Memory B cell (primary cell): ENCODE measurements around the gene CHMP6.
A peak's percentile ranks its signal among the peaks of the same experiment; 100 is the strongest.

Experiments used
- ATAC-seq: fragments of 150-1000 bp; cut with Tn5 transposase; 2 replicates; pipeline ENCODE4 v1.10.0; 2021; ENCODE audit warnings: low read depth, mild to moderate bottlenecking, moderate library complexity
- DNase-seq, 2 donors: peaks; one replicate each; pipeline ENCODE4 v3.0.0; 2022; ENCODE audit warnings: low spot score in 2 of 2
- H3K27ac Mint-ChIP-seq: one replicate; pipeline ENCODE4 v1.8.0; 2022; ENCODE audit warnings: mild to moderate bottlenecking, moderate library complexity, mixed read lengths
- H3K27me3 Mint-ChIP-seq: one replicate; pipeline ENCODE4 v1.8.0; 2022; ENCODE audit warnings: mixed read lengths
- H3K36me3 Mint-ChIP-seq: one replicate; pipeline ENCODE4 v1.8.0; 2022; ENCODE audit warnings: mild to moderate bottlenecking, mixed read lengths
- H3K4me1 Mint-ChIP-seq: one replicate; pipeline ENCODE4 v1.8.0; 2022; ENCODE audit warnings: mixed read lengths
- H3K4me3 Mint-ChIP-seq: one replicate; pipeline ENCODE4 v1.8.0; 2022; ENCODE audit warnings: mild to moderate bottlenecking, moderate library complexity, mixed read lengths
- H3K9me3 Mint-ChIP-seq: one replicate; pipeline ENCODE4 v1.8.0; 2022; ENCODE audit warnings: mixed read lengths

CHMP6 gene

GRCh38 chr17:81000334-81000630 lies 8.6 kb downstream of the CHMP6 start:
- Mint-ChIP-seq H3K4me3 (no peak overlapping the region), H3K36me3 (peaks cover 20% of the 10 kb centered on the region), H3K4me1 (peaks cover 4% of the 10 kb centered on the region), H3K27ac (no peak overlapping the region), H3K27me3 (peaks cover 7% of the 10 kb centered on the region), H3K9me3 (no peaks in the 10 kb centered on the region)
- ATAC-seq (no peak), DNase-seq (no peak)

DNA sequence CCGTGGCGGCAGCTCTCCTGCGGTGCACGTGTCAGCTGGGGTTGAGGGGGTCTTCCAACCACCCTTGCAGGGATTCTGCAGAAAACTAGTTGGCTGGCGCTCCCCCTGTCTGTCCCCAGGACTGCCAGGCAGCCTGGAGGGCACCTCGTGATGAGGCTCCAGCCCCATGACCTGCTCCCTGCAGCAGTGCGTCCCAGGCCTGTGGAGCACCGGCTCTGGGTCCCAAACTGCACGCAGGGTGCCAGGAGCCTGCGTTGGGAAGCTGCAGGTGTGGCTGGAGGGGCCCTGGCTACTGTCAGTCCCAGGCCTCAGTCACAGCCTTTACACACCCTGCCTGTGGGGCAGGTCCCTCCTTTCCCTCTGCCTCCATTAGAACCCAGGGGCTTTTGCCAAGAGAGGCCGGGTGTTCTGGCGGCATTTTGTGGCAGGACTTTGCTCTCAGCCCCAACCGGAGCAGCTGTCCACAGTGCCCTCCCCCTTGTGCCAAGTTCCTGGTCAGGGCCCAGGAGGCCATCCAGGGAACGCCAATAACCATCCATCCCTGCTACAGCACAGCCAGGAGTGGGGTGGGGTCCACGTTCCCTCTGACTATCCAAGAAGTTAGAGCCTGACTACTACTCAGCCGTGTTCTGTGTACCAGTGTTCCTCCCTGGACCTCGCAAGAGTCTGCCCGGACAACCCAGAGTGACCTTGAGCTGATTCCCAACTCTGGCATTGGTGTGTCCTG lies 9.2 kb downstream of the CHMP6 start:
- Mint-ChIP-seq H3K27ac (no peak overlapping the region), H3K27me3 (peaks cover 7% of the 10 kb centered on the region), H3K4me3 (no peak overlapping the region)

GRCh38 chr17:81002013-81002384 lies 10.4 kb downstream of the CHMP6 start:
- no peak overlapping the region for H3K4me3 Mint-ChIP-seq
- peaks cover 4% of the 10 kb centered on the region for H3K4me1 Mint-ChIP-seq
- DNase-seq, result no peak
- H3K36me3 Mint-ChIP-seq, result peaks cover 9% of the 10 kb centered on the region
- no peak overlapping the region for H3K27ac Mint-ChIP-seq
- H3K27me3 Mint-ChIP-seq, result peaks cover 7% of the 10 kb centered on the region
- ATAC-seq, result no peak
- H3K9me3 Mint-ChIP-seq, result no peaks in the 10 kb centered on the region

More for the DNA sequence above, 9.2 kb downstream of the CHMP6 start:
- Mint-ChIP-seq H3K4me1 (peaks cover 4% of the 10 kb centered on the region), H3K9me3 (no peaks in the 10 kb centered on the region), H3K36me3 (peaks cover 16% of the 10 kb centered on the region)
- DNase-seq (no peak), ATAC-seq (no peak)

DNA sequence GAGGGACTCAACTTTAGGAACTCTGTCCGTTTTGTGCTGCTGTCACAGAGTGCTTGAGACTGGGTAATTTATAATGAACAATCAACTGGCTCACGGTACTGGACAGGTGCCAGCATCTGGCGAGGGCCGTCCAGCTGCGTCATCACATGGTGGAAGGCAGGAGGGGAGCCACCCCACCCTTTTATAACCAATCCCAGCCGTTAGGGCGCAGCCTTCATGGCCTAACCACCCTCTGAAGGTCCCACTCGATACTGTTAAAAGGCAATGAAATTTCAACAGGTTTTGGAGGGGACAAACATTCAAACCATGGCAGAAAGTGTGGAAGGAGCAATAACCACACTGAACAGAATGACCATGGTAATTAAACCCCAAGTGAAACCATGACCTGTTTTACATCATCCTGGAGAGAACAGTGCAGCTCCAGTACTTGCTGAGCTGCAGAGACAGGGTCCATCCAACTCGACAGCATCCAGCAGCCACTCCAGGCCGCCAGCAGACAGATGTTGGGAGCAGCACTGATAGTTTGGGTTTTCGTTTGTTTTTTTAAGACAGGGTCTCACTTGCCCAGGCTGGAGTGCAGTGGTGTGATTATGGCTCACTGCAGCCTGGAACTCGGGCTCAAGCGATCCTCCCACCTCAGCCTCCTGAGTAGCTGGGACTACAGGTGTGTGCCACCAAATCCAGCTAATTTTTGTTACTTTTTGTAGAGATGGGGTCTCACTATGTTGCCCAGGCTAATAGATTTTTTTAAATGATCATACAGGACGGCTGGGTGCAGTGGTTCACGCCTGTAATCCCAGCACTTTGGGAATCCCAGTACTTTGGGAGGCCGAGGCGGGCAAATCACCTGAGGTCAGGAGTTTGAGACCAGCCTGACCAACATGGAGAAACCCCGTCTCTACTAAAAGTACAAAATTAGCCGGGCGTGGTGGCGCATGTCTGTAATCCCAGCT lies 11.0 kb downstream of the CHMP6 start:
- Mint-ChIP-seq H3K4me1 (peaks cover 4% of the 10 kb centered on the region), H3K36me3 (peaks cover 8% of the 10 kb centered on the region), H3K27ac (no peak overlapping the region), H3K27me3 (peaks cover 7% of the 10 kb centered on the region), H3K9me3 (no peaks in the 10 kb centered on the region), H3K4me3 (no peak overlapping the region)
- DNase-seq, result no peak
- ATAC-seq, result no peak

- H3K4me1 Mint-ChIP-seq, result peaks cover 4% of the 10 kb centered on the region
- H3K36me3 Mint-ChIP-seq, result peaks cover 5% of the 10 kb centered on the region
- H3K9me3 Mint-ChIP-seq, result no peaks in the 10 kb centered on the region
- peak overlapping the region; percentile 29 for H3K4me3 Mint-ChIP-seq
- DNase-seq, result no peak
- peaks cover 7% of the 10 kb centered on the region for H3K27me3 Mint-ChIP-seq
- no peak overlapping the region for H3K27ac Mint-ChIP-seq
- ATAC-seq, result peak; percentile 12
Measured at GRCh38 chr17:81003711-81004475, 12.3 kb downstream of the CHMP6 start.

DNA sequence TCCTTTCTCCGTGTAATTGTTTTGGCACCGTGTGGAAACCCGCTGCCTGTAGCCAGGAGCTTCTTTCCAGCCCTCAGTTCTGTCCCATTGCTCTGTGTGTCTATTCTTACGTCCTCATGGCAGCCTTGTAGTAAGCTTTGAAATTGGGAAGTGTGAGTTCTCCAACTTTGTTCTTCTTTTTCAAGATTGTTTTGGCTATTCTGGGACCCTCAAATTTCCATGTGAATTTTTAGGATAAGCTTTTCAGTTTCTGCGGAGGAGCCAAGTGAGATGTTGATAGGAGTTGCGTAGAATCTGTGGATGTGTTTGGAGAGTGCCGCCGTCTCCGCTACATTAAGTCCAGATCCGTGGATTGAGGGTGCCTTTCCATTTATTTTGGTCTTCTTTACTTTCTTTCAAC lies 15.2 kb downstream of the CHMP6 start:
- ATAC-seq, result no peak
- Mint-ChIP-seq H3K27ac (no peak overlapping the region), H3K4me3 (no peak overlapping the region), H3K36me3 (peaks cover 7% of the 10 kb centered on the region), H3K9me3 (peaks cover 4% of the 10 kb centered on the region), H3K4me1 (peaks cover 4% of the 10 kb centered on the region), H3K27me3 (peaks cover 8% of the 10 kb centered on the region)
- DNase-seq, result no peak

DNA sequence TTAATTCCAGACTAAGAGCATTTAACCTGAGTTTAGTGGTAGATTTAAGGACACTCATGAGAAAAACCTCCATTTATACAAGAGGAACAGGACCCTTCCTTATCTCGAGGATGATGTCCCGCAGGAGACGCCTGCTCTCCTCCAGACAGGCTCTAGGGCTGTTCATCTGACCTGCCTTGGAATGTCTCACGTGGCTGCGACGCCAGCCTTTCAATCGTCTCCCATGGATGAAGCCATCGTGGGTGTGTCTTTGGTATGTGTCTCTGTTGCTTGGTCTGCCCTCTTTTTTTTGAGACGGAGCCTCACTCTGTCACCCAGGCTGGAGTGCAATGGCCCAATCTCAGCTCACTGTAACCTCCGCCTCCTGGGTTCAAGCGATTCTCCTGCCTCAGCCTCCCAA lies 16.5 kb downstream of the CHMP6 start:
- Mint-ChIP-seq H3K9me3 (peaks cover 5% of the 10 kb centered on the region), H3K4me3 (no peak overlapping the region)

DNA sequence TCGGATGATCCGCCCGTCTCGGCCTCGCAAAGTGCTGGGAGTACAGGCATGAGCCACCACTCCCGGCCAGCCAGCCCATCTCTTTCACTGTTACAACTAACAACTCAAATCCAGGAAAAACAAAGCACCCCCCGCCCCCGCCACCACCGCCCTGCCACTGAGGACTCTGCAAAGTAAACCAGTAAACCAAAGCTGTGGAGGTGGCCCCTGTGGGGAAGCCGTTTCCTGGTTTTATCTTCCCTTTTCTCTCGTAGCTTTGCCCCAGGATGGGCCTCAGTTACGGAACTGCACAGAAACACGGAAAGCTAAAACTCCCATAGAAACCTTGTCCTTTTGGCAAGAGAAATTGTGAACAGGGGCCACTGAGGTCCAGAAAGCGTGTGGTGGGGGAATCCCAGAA lies 17.5 kb downstream of the CHMP6 start:
- H3K4me1 Mint-ChIP-seq, result peaks cover 4% of the 10 kb centered on the region
- H3K27ac Mint-ChIP-seq, result no peak overlapping the region
- H3K36me3 Mint-ChIP-seq, result peaks cover 9% of the 10 kb centered on the region
- DNase-seq, result no peak
- H3K4me3 Mint-ChIP-seq, result no peak overlapping the region
- H3K9me3 Mint-ChIP-seq, result peaks cover 5% of the 10 kb centered on the region
- H3K27me3 Mint-ChIP-seq, result peaks cover 6% of the 10 kb centered on the region
- ATAC-seq, result no peak

More for the DNA sequence above, 16.5 kb downstream of the CHMP6 start:
- DNase-seq, result no peak
- H3K36me3 Mint-ChIP-seq, result peaks cover 9% of the 10 kb centered on the region
- H3K27me3 Mint-ChIP-seq, result peaks cover 10% of the 10 kb centered on the region
- no peak for ATAC-seq
- no peak overlapping the region for H3K27ac Mint-ChIP-seq
- H3K4me1 Mint-ChIP-seq, result peaks cover 4% of the 10 kb centered on the region

DNA sequence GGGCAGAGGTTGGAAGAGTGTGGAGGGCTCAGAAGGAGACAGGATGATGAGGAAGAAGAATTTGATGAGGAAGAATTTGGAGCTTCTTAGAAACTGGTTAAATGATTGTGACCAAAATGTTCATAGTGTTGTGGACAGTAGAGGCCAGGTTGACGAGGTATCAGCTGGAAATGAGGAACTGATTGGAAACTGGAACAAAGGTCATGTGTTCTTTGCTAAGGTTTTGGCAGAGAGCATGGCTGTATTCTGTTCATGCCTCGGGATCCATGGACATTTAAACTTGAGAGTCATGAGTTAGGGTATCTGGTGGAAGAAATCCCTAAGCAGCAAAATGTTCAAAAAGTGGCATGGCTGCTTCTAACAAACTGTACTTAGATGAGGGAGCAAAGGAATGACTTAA lies 19.3 kb downstream of the CHMP6 start:
- peaks cover 3% of the 10 kb centered on the region for H3K27me3 Mint-ChIP-seq
- no peak overlapping the region for H3K27ac Mint-ChIP-seq
- H3K4me3 Mint-ChIP-seq, result no peak overlapping the region
- no peaks in the 10 kb centered on the region for H3K4me1 Mint-ChIP-seq
- H3K9me3 Mint-ChIP-seq, result peaks cover 8% of the 10 kb centered on the region
- ATAC-seq (no peak), DNase-seq (no peak)
- H3K36me3 Mint-ChIP-seq, result peaks cover 13% of the 10 kb centered on the region

DNA sequence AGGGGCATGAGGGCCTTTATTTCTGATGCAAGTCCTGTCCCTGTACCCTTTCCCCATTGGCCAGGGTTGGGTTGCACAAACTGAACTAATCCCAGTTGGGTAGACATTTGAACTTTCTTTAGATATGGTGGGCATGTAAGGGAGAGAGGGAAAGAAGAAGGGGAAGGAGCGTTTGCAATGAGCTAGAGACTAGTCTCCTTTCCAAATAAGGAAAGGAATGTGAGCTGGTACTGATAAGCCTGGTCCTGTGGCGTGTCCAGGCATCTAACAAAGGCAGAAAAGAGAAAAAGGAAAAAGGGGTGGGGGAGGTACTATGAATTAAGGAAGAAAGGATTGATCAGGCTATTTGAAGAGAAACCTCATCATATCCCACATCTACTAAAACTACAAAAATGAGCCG lies 20.3 kb downstream of the CHMP6 start:
- Mint-ChIP-seq H3K27me3 (peaks cover 3% of the 10 kb centered on the region), H3K4me3 (no peak overlapping the region)

DNA sequence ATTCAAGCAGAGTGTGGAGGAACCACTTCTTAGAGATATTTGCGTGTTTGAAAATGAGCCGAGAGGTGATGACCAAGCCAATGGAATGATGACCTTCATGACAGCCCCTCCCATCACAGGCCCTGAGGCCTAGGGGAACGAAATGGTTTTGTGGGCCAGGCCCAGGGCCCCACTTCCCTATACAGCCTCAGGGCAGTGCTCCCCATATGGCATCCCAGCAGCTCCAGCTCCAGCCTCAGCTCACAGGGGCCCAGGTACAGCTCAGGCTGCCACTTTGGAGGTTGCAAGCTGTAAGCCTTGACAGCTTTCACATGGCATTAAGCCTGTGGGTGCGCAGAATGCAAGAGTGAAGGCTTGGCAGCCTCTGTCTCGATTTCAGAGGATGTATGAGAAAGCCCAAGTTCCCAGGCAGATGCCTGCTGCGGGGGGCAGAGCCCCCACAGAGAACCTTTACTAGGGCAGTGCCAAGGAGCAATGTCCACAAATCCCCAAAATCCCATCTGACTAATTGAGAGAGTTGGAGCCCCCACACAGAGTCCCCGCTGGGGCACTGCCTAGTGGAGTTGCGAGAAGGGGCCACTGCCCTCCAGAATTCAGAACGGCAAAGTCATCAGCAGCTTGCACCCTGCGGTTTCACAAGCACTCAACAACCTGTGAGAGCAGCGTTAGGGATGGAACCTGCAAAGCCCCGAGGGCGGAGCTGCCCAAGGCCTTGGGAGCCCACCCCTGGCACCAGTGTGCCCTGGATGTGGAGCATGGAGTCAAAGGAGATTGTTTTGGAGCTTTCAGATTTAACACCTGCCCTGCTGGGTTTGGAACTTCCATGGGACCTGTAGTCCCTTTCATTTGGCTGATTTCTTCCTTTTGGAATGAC lies 21.2 kb downstream of the CHMP6 start:
- peaks cover 3% of the 10 kb centered on the region for H3K27me3 Mint-ChIP-seq
- no peak for DNase-seq
- H3K36me3 Mint-ChIP-seq, result peaks cover 13% of the 10 kb centered on the region
- peaks cover 2% of the 10 kb centered on the region for H3K4me1 Mint-ChIP-seq
- H3K9me3 Mint-ChIP-seq, result peaks cover 8% of the 10 kb centered on the region
- no peak overlapping the region for H3K27ac Mint-ChIP-seq
- no peak overlapping the region for H3K4me3 Mint-ChIP-seq
- ATAC-seq, result no peak

More for the DNA sequence above, 20.3 kb downstream of the CHMP6 start:
- H3K4me1 Mint-ChIP-seq, result no peaks in the 10 kb centered on the region
- peaks cover 8% of the 10 kb centered on the region for H3K9me3 Mint-ChIP-seq
- ATAC-seq (no peak), DNase-seq (no peak)
- no peak overlapping the region for H3K27ac Mint-ChIP-seq
- peaks cover 13% of the 10 kb centered on the region for H3K36me3 Mint-ChIP-seq

GRCh38 chr17:81013642-81014041 lies 22.0 kb downstream of the CHMP6 start:
- Mint-ChIP-seq H3K36me3 (peaks cover 13% of the 10 kb centered on the region), H3K27ac (no peak overlapping the region), H3K4me1 (peaks cover 9% of the 10 kb centered on the region), H3K9me3 (peaks cover 8% of the 10 kb centered on the region), H3K4me3 (no peak overlapping the region), H3K27me3 (peaks cover 3% of the 10 kb centered on the region)
- ATAC-seq (no peak), DNase-seq (no peak)

DNA sequence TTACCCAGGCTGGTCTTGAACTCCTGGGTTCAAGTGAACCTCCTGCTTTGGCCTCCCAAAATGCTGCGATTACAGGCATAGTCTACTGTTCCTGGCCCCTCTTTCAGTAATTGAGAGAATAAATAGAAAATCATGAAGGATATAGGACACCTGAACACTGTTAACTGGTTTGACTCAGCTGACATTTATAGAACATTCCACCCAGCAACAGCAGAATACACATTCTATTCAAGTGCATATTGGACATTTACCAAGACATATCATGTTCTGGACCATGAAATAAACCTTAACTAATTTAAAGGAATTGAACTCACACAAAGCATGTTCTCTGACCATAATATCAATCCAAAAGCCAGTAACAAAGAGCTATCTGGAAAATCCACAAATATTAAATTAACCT lies 23.5 kb downstream of the CHMP6 start:
- peaks cover 13% of the 10 kb centered on the region for H3K36me3 Mint-ChIP-seq
- peaks cover 10% of the 10 kb centered on the region for H3K4me1 Mint-ChIP-seq
- H3K4me3 Mint-ChIP-seq, result no peak overlapping the region
- no peak for DNase-seq
- ATAC-seq, result no peak
- H3K9me3 Mint-ChIP-seq, result peaks cover 8% of the 10 kb centered on the region
- no peak overlapping the region for H3K27ac Mint-ChIP-seq
- H3K27me3 Mint-ChIP-seq, result peaks cover 3% of the 10 kb centered on the region
